Stimulated activated naive CD8-positive, alpha-beta T cell treated with anti-CD3 and anti-CD28 coated beads, Interleukin-15, Interleukin-2, amounts not matched to agents 100 ng/mL and 50 ng/mL, for 24 hours (primary cell): ENCODE data around the gene WFDC2.
A peak's percentile ranks its signal among the peaks of the same experiment; 100 is the strongest.

Experiments
- H3K27ac Mint-ChIP-seq: one replicate; pipeline ENCODE4 v1.8.0; 2021; ENCODE audit warnings: mild to moderate bottlenecking, mixed read lengths
- H3K27me3 Mint-ChIP-seq: one replicate; pipeline ENCODE4 v1.8.0; 2021; ENCODE audit warnings: mixed read lengths
- H3K36me3 Mint-ChIP-seq: one replicate; pipeline ENCODE4 v1.8.0; 2021; ENCODE audit warnings: low read depth, mixed read lengths
- H3K4me1 Mint-ChIP-seq: one replicate; pipeline ENCODE4 v1.8.0; 2021; ENCODE audit warnings: low read depth, mixed read lengths
- H3K4me3 Mint-ChIP-seq: one replicate; pipeline ENCODE4 v1.8.0; 2021; ENCODE audit warnings: mild to moderate bottlenecking, mixed read lengths
- H3K9me3 Mint-ChIP-seq: one replicate; pipeline ENCODE4 v1.8.0; 2021; ENCODE audit warnings: mixed read lengths

WFDC2 gene

DNA sequence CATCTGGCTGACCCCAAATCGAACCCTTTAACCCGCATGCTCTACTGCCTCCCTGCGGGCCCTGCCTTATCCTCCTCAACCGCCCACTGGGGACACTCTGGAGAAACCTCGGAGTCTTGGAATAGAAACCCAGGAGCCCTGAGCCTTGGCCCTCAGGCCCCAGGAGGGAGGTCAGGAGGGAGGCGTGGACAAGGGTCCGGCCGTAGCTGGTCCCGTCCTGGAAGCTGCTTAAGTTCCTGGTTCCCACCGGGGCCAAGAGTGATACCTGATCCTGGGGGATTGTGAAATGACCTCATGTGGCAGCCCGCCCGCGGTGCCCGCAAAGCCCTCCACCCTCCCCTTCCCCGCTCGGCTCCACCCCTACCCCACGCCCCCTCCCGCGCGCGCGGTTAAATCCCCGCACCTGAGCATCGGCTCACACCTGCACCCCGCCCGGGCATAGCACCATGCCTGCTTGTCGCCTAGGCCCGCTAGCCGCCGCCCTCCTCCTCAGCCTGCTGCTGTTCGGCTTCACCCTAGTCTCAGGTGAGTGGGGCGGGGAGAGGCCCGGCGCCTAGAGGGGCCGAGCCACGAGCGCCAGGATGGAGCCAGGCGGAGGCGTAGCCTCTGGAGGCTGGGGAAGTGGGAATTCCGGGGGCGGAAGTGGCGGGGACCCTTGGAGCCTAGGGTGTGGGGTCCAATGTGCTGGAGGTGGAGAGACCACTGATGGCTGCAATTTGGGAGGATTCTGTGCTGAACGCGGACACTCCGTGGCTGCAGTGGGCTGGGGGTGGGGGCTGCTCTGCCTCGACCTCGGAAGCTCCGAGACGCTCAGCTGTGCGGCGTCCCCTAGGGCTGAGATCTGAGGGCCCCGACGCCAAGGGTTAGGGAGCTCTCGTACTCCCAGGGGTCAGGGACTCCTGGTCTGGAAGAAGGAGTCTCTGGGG, at the start of gene WFDC2:
Gene WFDC2 (plus strand): TSS at position 418 of the 926 bp plus-strand sequence. CDS start 29 bp downstream, at position 447.
- H3K4me1 Mint-ChIP-seq, result peaks cover 13% of the 10 kb centered on the region
- H3K27ac Mint-ChIP-seq, result no peak within 1 kb of the TSS
- peaks cover 27% of the 10 kb centered on the region for H3K27me3 Mint-ChIP-seq
- peak within 1 kb of the TSS; percentile 67 for H3K4me3 Mint-ChIP-seq
- H3K9me3 Mint-ChIP-seq, result no peaks in the 10 kb centered on the region
- H3K36me3 Mint-ChIP-seq, result no peaks in the 10 kb centered on the region

- no peaks in the 10 kb centered on the region for H3K27me3 Mint-ChIP-seq
- H3K36me3 Mint-ChIP-seq, result peaks cover 63% of the 10 kb centered on the region
- peaks cover 44% of the 10 kb centered on the region for H3K4me1 Mint-ChIP-seq
- no peaks in the 10 kb centered on the region for H3K9me3 Mint-ChIP-seq
- peak overlapping the region; percentile 57 for H3K27ac Mint-ChIP-seq
- H3K4me3 Mint-ChIP-seq, result no peak overlapping the region
Observed at GRCh38 chr20:45420125-45420524, 49.4 kb upstream of the WFDC2 start.

DNA sequence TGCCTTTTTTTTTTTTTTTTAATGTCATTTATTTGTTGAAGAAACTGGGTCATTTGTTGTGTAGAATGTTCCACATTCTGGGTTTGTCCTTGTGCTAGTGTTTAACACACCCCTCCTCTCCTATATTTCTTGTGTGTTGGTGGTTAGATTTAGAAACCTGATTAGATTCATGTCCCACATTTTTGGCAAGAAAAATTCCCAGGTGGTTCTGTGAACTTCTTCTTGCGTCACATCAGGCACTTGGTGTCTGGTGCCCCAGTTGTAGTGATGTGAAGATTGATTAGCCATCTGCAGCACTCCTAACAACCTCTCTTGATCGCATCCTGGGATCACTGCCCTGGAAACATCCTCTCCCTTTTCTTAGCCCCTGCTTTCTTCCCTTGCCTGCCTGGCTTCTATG, 45.9 kb upstream of the WFDC2 start:
- Mint-ChIP-seq H3K4me1 (peaks cover 17% of the 10 kb centered on the region), H3K27me3 (no peaks in the 10 kb centered on the region), H3K9me3 (no peaks in the 10 kb centered on the region), H3K27ac (no peak overlapping the region), H3K36me3 (peaks cover 69% of the 10 kb centered on the region), H3K4me3 (no peak overlapping the region)

- Mint-ChIP-seq H3K9me3 (no peaks in the 10 kb centered on the region), H3K4me3 (no peak overlapping the region), H3K27ac (no peak overlapping the region), H3K27me3 (no peaks in the 10 kb centered on the region), H3K4me1 (no peaks in the 10 kb centered on the region), H3K36me3 (peaks cover 51% of the 10 kb centered on the region)
Observed at GRCh38 chr20:45425561-45425960, 44.0 kb upstream of the WFDC2 start.

- H3K27me3 Mint-ChIP-seq, result no peaks in the 10 kb centered on the region
- no peak overlapping the region for H3K27ac Mint-ChIP-seq
- H3K36me3 Mint-ChIP-seq, result peaks cover 54% of the 10 kb centered on the region
- H3K4me3 Mint-ChIP-seq, result no peak overlapping the region
- H3K9me3 Mint-ChIP-seq, result no peaks in the 10 kb centered on the region
- H3K4me1 Mint-ChIP-seq, result no peaks in the 10 kb centered on the region
Observed at GRCh38 chr20:45426320-45427016, 43.1 kb upstream of the WFDC2 start.

DNA sequence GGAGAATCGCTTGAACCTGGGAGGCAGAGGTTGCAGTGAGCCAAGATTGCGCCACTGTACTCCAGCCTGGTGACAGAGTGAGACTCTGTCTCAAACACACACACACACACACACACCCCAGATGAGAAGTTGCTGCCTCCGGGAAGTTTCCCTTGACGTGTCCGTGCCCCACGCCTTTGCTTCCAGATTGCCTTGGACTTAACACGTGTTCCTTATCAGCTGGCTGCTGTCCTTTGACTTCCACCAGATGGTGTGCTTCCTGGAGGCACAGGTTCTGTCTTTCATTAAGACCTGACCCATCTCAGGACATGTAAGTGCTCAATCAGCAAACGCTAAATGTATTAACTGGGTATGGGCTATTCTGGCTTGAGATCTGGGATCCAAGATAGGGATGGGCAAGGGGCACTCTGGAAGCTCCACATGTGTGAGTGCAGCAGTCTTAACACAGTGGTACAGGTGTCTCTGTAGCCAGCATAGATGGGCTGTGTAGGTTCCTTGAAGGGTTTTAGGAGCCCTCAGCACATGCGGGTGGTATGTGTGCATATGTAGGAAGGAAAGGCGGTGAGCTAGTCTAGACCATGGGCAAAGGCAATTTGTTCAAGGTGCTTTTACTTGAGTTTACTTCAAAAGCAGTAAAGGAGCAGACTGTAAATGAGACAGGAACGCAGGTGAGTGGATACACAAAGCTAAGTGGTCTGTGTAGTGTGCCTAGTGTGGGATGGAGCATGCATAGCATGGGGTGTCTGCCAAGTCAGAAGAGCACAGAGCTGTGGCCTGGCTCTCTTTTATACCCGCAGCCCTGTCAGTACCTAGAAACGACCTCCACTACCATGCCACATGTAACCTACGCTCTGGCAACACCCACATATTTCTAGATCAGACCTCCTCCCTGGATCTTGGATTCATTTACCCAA, 42.1 kb upstream of the WFDC2 start:
- Mint-ChIP-seq H3K27me3 (no peaks in the 10 kb centered on the region), H3K9me3 (no peaks in the 10 kb centered on the region), H3K4me3 (no peak overlapping the region), H3K36me3 (peaks cover 51% of the 10 kb centered on the region), H3K4me1 (peaks cover 6% of the 10 kb centered on the region), H3K27ac (no peak overlapping the region)

GRCh38 chr20:45429618-45430017, 39.9 kb upstream of the WFDC2 start:
- H3K36me3 Mint-ChIP-seq, result peaks cover 49% of the 10 kb centered on the region
- H3K9me3 Mint-ChIP-seq, result no peaks in the 10 kb centered on the region
- no peak overlapping the region for H3K27ac Mint-ChIP-seq
- H3K27me3 Mint-ChIP-seq, result no peaks in the 10 kb centered on the region
- H3K4me1 Mint-ChIP-seq, result peaks cover 15% of the 10 kb centered on the region
- H3K4me3 Mint-ChIP-seq, result no peak overlapping the region

GRCh38 chr20:45432294-45432693, 37.3 kb upstream of the WFDC2 start:
- no peaks in the 10 kb centered on the region for H3K9me3 Mint-ChIP-seq
- H3K4me3 Mint-ChIP-seq, result no peak overlapping the region
- H3K4me1 Mint-ChIP-seq, result peaks cover 27% of the 10 kb centered on the region

GRCh38 chr20:45433316-45433715, 36.2 kb upstream of the WFDC2 start:
- H3K36me3 Mint-ChIP-seq, result peaks cover 25% of the 10 kb centered on the region
- H3K9me3 Mint-ChIP-seq, result no peaks in the 10 kb centered on the region
- H3K27me3 Mint-ChIP-seq, result no peaks in the 10 kb centered on the region
- peaks cover 27% of the 10 kb centered on the region for H3K4me1 Mint-ChIP-seq
- H3K27ac Mint-ChIP-seq, result no peak overlapping the region
- H3K4me3 Mint-ChIP-seq, result no peak overlapping the region

More at GRCh38 chr20:45432294-45432693, 37.3 kb upstream of the WFDC2 start:
- Mint-ChIP-seq H3K36me3 (peaks cover 28% of the 10 kb centered on the region), H3K27ac (no peak overlapping the region), H3K27me3 (no peaks in the 10 kb centered on the region)

DNA sequence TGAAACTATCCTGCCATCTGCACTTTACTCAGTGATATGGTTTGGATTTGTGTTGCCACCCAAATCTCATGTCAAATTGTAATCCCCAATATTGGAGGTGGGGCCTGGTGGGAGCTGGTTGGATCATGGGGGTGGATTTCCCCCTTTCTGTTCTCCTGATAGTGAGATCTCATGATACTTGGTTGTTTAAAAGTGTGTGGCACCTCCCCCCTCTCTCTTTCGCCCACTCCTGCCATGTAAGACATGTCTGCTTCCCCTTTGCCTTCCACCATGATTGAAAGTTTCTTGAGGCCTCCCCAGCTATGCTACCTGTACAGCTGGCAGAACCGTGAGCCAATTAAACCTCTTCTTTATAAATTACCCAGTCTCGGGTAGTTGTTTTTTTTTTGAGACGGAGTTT, 35.6 kb upstream of the WFDC2 start:
- H3K9me3 Mint-ChIP-seq, result no peaks in the 10 kb centered on the region
- no peak overlapping the region for H3K27ac Mint-ChIP-seq

GRCh38 chr20:45436732-45437485, 32.6 kb upstream of the WFDC2 start:
- H3K27ac Mint-ChIP-seq, result peak overlapping the region; percentile 58
- no peaks in the 10 kb centered on the region for H3K27me3 Mint-ChIP-seq
- no peaks in the 10 kb centered on the region for H3K9me3 Mint-ChIP-seq
- peak overlapping the region; percentile 73 for H3K4me3 Mint-ChIP-seq
- H3K4me1 Mint-ChIP-seq, result peaks cover 26% of the 10 kb centered on the region
- H3K36me3 Mint-ChIP-seq, result peaks cover 15% of the 10 kb centered on the region

More for the DNA sequence above, 35.6 kb upstream of the WFDC2 start:
- H3K27me3 Mint-ChIP-seq, result no peaks in the 10 kb centered on the region
- H3K36me3 Mint-ChIP-seq, result peaks cover 25% of the 10 kb centered on the region
- peaks cover 27% of the 10 kb centered on the region for H3K4me1 Mint-ChIP-seq
- no peak overlapping the region for H3K4me3 Mint-ChIP-seq

GRCh38 chr20:45440424-45440823, 29.1 kb upstream of the WFDC2 start:
- peaks cover 10% of the 10 kb centered on the region for H3K27me3 Mint-ChIP-seq
- no peak overlapping the region for H3K27ac Mint-ChIP-seq
- no peaks in the 10 kb centered on the region for H3K9me3 Mint-ChIP-seq
- peaks cover 30% of the 10 kb centered on the region for H3K4me1 Mint-ChIP-seq
- H3K36me3 Mint-ChIP-seq, result no peaks in the 10 kb centered on the region
- no peak overlapping the region for H3K4me3 Mint-ChIP-seq

- peaks cover 28% of the 10 kb centered on the region for H3K4me1 Mint-ChIP-seq
- peaks cover 10% of the 10 kb centered on the region for H3K27me3 Mint-ChIP-seq
- H3K4me3 Mint-ChIP-seq, result no peak overlapping the region
- H3K36me3 Mint-ChIP-seq, result no peaks in the 10 kb centered on the region
- H3K9me3 Mint-ChIP-seq, result no peaks in the 10 kb centered on the region
- H3K27ac Mint-ChIP-seq, result no peak overlapping the region
Observed at GRCh38 chr20:45440891-45441685, 28.5 kb upstream of the WFDC2 start.
